ENCODE measurements around the gene EDC3.

DNA sequence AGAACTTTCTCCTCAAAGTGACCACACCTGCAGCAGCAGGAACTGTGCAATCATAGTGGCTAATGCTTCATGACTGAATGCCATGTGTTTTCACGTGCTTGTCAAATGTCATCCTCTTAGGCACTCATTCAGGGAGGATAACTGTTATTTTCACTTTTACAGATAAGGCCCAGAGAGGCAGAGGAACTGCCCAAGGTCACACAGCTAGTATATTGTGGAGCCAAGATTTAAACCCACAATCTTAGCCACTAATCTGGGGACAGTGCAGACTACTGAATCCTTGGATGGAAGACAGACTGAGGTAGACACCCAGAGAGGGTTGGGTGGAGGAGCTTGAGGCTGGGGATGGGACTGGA is 90.1 kb downstream of the EDC3 start:
- no peak for TF ChIP-seq USF2 (IDR thresholded peaks at IDR 0.05; ENCODE audit: borderline replicate concordance, low read depth, low read length)
- TF ChIP-seq, protein P1, sequence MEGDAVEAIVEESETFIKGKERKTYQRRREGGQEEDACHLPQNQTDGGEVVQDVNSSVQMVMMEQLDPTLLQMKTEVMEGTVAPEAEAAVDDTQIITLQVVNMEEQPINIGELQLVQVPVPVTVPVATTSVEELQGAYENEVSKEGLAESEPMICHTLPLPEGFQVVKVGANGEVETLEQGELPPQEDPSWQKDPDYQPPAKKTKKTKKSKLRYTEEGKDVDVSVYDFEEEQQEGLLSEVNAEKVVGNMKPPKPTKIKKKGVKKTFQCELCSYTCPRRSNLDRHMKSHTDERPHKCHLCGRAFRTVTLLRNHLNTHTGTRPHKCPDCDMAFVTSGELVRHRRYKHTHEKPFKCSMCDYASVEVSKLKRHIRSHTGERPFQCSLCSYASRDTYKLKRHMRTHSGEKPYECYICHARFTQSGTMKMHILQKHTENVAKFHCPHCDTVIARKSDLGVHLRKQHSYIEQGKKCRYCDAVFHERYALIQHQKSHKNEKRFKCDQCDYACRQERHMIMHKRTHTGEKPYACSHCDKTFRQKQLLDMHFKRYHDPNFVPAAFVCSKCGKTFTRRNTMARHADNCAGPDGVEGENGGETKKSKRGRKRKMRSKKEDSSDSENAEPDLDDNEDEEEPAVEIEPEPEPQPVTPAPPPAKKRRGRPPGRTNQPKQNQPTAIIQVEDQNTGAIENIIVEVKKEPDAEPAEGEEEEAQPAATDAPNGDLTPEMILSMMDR (IDR thresholded peaks at IDR 0.05): no peak
